Measurements from ENCODE around the gene KCTD16. TPM values are rescaled to one million over a fixed set of nuclear protein-coding genes. Genes with fewer than 3 reads are reported as not detected.

Gene KCTD16
- total RNA-seq: 1 to 10 TPM; 3.4 to 4.3 TPM

- TF ChIP-seq POLR2A (IDR thresholded peaks at IDR 0.05) (peak in 2 of 3 donors; percentile 76 to 79), CTCF (IDR thresholded peaks at IDR 0.05) (no peak)
- DNase-seq: peak; percentile 97 to 98 (median 98)
- peak within 1 kb of the TSS; percentile 69 to 96 for H3K4me3 ChIP-seq
- intact Hi-C loops (cut with DNase I): no loop called here
- peak; percentile 99 for ATAC-seq
- peaks cover 37% of the 10 kb centered on the region for H3K4me1 ChIP-seq
- WGBS, 2 donors: 0% methylated on average over 24 to 39 of the region's 39 CpGs
- peak within 1 kb of the TSS; percentile 43 to 85 (median 82) for H3K27ac ChIP-seq
- H3K36me3 ChIP-seq (replicated peaks in 1 of 2; ENCODE audit: insufficient read depth in 1 of 2, low read depth in 2 of 2): peaks cover 0 to 1% of the 10 kb centered on the region in 2 donors
- no peaks in the 10 kb centered on the region for H3K27me3 ChIP-seq
- no peaks in the 10 kb centered on the region for H3K9me3 ChIP-seq
These were observed at the start of gene KCTD16, which contains the start of gene YIPF5 for GRCh38 chr5:144170276-144171024. Gene KCTD16 (plus strand): TSS chr5:144170873. Gene YIPF5 (minus strand): TSS chr5:144170659. CDS start chr5:144169955, 704 bp downstream.

GRCh38 chr5:144121577-144121976 is 49.1 kb upstream of the KCTD16 start:
- DNase-seq (no peak), ATAC-seq (no peak)
- WGBS, 2 donors: 85 to 90% methylated on average over 1 of the region's 1 CpG
- H3K4me3 ChIP-seq: no peak overlapping the region
- TF ChIP-seq POLR2A (IDR thresholded peaks at IDR 0.05): no peak
- TF ChIP-seq CTCF (IDR thresholded peaks at IDR 0.05): no peak
- no peaks in the 10 kb centered on the region for H3K9me3 ChIP-seq
- H3K27ac ChIP-seq: no peak overlapping the region
- no peaks in the 10 kb centered on the region for H3K36me3 ChIP-seq (replicated peaks in 1 of 2; ENCODE audit: insufficient read depth in 1 of 2, low read depth in 2 of 2)
- no peaks in the 10 kb centered on the region for H3K4me1 ChIP-seq
- no peaks in the 10 kb centered on the region for H3K27me3 ChIP-seq
- intact Hi-C loops (cut with DNase I): no loop called here

- TF ChIP-seq POLR2A (IDR thresholded peaks at IDR 0.05): no peak
- no peak for TF ChIP-seq CTCF (IDR thresholded peaks at IDR 0.05)
- WGBS, 2 donors: 52 to 56% methylated on average over 2 of the region's 2 CpGs
- Histone ChIP-seq H3K9me3 (no peaks in the 10 kb centered on the region), H3K27ac (no peak overlapping the region), H3K27me3 (no peaks in the 10 kb centered on the region), H3K4me3 (no peak overlapping the region), H3K36me3 (replicated peaks in 1 of 2; ENCODE audit: insufficient read depth in 1 of 2, low read depth in 2 of 2) (no peaks in the 10 kb centered on the region), H3K4me1 (no peaks in the 10 kb centered on the region)
- no peak for ATAC-seq
- no peak for DNase-seq
- intact Hi-C loops (cut with DNase I): no loop called here
These were observed 48.6 kb upstream of the KCTD16 start for GRCh38 chr5:144122081-144122480.

- Histone ChIP-seq H3K4me1 (no peaks in the 10 kb centered on the region), H3K27ac (no peak overlapping the region), H3K9me3 (no peaks in the 10 kb centered on the region), H3K4me3 (no peak overlapping the region), H3K27me3 (no peaks in the 10 kb centered on the region), H3K36me3 (replicated peaks in 1 of 2; ENCODE audit: insufficient read depth in 1 of 2, low read depth in 2 of 2) (no peaks in the 10 kb centered on the region)
- no peak for ATAC-seq
- 77 to 92% methylated on average over 2 to 3 of the region's 3 CpGs for WGBS, 2 donors
- DNase-seq: no peak
- no peak for TF ChIP-seq CTCF (IDR thresholded peaks at IDR 0.05)
- no peak for TF ChIP-seq POLR2A (IDR thresholded peaks at IDR 0.05)
- intact Hi-C loops (cut with DNase I): no loop called here
These were observed 48.0 kb upstream of the KCTD16 start for GRCh38 chr5:144122641-144123040.

Measured in body of pancreas (tissue), 4 donors.